Motor neuron (in vitro differentiated cells): Measurements from ENCODE around the gene TXNDC2. TPM values are rescaled to one million over a fixed set of nuclear protein-coding genes. Genes with fewer than 3 reads are reported as not detected.

ENCODE experiments used
- total RNA-seq, 8 experiments: library from RNA; unstranded; fragments of 300-600 nt; gene quantifications; 2 replicates each; pipeline versions ENCODE4 v1.2.3 to v1.2.4, GENCODE V29; 2022

The TXNDC2 gene
- total RNA-seq, 8 experiments from 2014 or later: 0.13 to 0.97 (median 0.29) TPM; not detected in 2

Other genes starting within 250 kb of the TXNDC2 start
- gene RAB31, start 177.7 kb upstream of the TXNDC2 start, total RNA-seq: 10 to 100 TPM in 4 of 8 experiments, 1 to 10 TPM in 4; 2.8 to 55.2 (median 21.1) TPM
- gene VAPA, start 28.0 kb downstream of the TXNDC2 start, total RNA-seq: 100 to 1,000 TPM in 7 of 8 experiments, 10 to 100 TPM in 1; 81.6 to 188 (median 123) TPM